Neuron (in vitro differentiated cells): ENCODE measurements around the gene CAMTA1.
"Not testable (repeated sequence)": the region's sequence is repeated elsewhere in the genome, so short reads cannot be mapped to it uniquely, and the experiment has no call there.

Experiments
- H2AFZ ChIP-seq: one replicate; pipeline ENCODE4 v1.6.1; 2013; ENCODE audit warnings: low read depth, mild to moderate bottlenecking, inconsistent platforms, low read length, moderate library complexity
- H3K27me3 ChIP-seq: one replicate; pipeline ENCODE4 v1.6.1; 2013; ENCODE audit warnings: low read length; ENCODE audit not compliant: insufficient read depth
- H3K36me3 ChIP-seq: one replicate; pipeline ENCODE4 v1.6.1; 2013; ENCODE audit warnings: low read length; ENCODE audit not compliant: insufficient read depth
- H3K4me1 ChIP-seq: one replicate; pipeline ENCODE4 v1.6.1; 2013; ENCODE audit warnings: low read length; ENCODE audit not compliant: insufficient read depth
- H3K4me3 ChIP-seq: 2 replicates; pipeline ENCODE4 v1.5.1; 2013; ENCODE audit warnings: mild to moderate bottlenecking, low read length, moderate library complexity
- H3K9me3 ChIP-seq: one replicate; pipeline ENCODE4 v1.6.1; 2013; ENCODE audit warnings: low read length

Gene CAMTA1

DNA sequence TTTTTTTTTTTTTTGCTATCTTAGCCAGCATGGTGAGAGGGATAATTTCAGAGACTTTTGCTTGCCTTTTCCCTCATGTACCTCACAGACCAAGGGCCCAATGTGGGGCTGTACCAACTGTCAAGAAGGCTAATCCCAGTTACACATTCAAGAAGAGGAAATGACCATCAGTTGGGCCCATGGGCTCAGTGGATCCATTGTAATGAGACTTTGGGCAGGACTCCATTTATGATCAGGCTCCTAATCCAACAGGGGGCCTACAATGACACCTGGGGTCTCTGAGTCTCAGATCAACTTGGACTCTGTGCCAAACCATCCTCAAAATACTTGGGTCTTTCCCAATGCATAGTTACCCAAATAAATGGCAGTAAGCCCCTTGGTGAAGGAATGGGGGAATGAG is 535.4 kb downstream of the CAMTA1 start:
- Histone ChIP-seq H3K9me3 (no peaks in the 10 kb centered on the region), H3K4me1 (no peaks in the 10 kb centered on the region), H3K36me3 (no peaks in the 10 kb centered on the region), H2AFZ (no peak overlapping the region), H3K27me3 (no peaks in the 10 kb centered on the region), H3K4me3 (no peak overlapping the region)

DNA sequence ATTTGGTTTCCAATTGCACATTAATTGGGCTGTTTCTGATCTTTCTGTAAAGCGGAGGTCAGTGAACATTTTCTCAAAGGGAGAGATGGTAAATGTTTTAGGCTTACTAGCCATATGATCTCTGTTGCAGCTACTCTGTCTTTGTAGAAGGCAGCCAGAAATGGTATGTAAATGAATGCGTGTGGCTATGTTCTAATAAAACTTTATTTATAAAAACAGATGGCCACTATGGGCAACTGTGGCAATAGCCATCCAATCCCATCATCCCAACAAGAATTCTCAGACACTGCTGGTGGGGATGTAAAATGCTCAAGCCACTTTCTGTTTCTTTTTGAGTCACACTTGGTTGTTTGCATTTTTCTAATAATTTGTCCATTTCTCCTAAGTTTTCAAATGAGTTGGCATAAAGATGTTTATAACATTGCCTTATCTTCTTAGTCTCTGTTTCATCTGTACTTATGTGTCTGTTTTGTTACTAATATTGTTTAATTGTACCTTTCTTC is 537.1 kb downstream of the CAMTA1 start:
- Histone ChIP-seq H3K27me3 (no peaks in the 10 kb centered on the region), H2AFZ (no peak overlapping the region), H3K36me3 (no peaks in the 10 kb centered on the region), H3K4me3 (no peak overlapping the region), H3K9me3 (no peaks in the 10 kb centered on the region), H3K4me1 (no peaks in the 10 kb centered on the region)

GRCh38 chr1:7322912-7323311 is 537.7 kb downstream of the CAMTA1 start:
- H2AFZ ChIP-seq, result no peak overlapping the region
- H3K4me3 ChIP-seq, result no peak overlapping the region
- no peaks in the 10 kb centered on the region for H3K9me3 ChIP-seq
- H3K27me3 ChIP-seq, result no peaks in the 10 kb centered on the region
- no peaks in the 10 kb centered on the region for H3K4me1 ChIP-seq
- no peaks in the 10 kb centered on the region for H3K36me3 ChIP-seq

DNA sequence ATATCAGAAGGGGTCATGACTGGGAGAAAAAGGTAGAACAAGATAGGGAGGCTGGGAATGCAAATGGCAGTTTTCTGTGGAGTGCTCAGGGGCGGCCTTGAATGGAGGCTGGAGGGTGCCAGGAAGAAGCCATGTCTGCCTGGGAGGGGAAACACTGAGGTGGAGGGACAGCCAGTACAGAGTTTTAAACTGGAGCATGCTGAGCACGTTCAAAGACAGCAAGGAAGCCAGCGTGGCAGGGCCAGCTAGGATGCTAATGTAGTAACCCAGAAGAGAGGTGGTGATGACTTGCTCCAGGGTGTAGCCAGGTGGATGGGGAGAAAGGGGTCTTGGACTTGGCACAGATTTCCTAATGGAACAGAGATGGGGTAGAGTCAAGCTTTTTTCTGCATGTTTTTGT is 540.0 kb downstream of the CAMTA1 start:
- Histone ChIP-seq H2AFZ (no peak overlapping the region), H3K9me3 (no peaks in the 10 kb centered on the region), H3K4me1 (no peaks in the 10 kb centered on the region), H3K36me3 (no peaks in the 10 kb centered on the region), H3K4me3 (no peak overlapping the region), H3K27me3 (no peaks in the 10 kb centered on the region)

DNA sequence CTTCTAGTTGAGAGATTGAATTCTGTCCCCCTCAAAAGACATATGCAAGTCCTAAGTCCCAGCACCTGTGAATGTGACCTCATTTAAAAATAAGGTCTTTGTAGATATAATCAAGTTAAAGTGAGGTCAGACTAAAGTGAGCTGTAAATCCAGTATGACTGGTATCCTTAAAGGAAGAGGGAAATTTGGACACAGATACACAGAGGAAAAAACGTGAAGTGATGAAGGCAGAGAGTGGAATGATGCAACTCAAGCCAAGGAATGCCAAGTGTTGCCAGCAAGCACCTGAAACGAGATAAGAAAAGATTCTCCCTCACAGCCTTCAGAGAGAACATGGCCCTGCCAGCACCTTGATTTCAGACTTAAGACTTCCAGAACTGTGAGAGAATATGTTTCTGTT is 541.1 kb downstream of the CAMTA1 start:
- Histone ChIP-seq H2AFZ (no peak overlapping the region), H3K9me3 (no peaks in the 10 kb centered on the region), H3K36me3 (no peaks in the 10 kb centered on the region), H3K27me3 (no peaks in the 10 kb centered on the region), H3K4me1 (no peaks in the 10 kb centered on the region), H3K4me3 (no peak overlapping the region)

GRCh38 chr1:7327849-7328248 is 542.6 kb downstream of the CAMTA1 start:
- H3K36me3 ChIP-seq, result no peaks in the 10 kb centered on the region
- H2AFZ ChIP-seq, result no peak overlapping the region
- H3K4me1 ChIP-seq, result no peaks in the 10 kb centered on the region
- H3K27me3 ChIP-seq, result no peaks in the 10 kb centered on the region
- H3K9me3 ChIP-seq, result no peaks in the 10 kb centered on the region
- no peak overlapping the region for H3K4me3 ChIP-seq

GRCh38 chr1:7329868-7330615 is 544.8 kb downstream of the CAMTA1 start:
- no peaks in the 10 kb centered on the region for H3K4me1 ChIP-seq
- H3K9me3 ChIP-seq, result no peaks in the 10 kb centered on the region
- H2AFZ ChIP-seq, result no peak overlapping the region
- no peak overlapping the region for H3K4me3 ChIP-seq
- H3K36me3 ChIP-seq, result no peaks in the 10 kb centered on the region
- H3K27me3 ChIP-seq, result peaks cover 3% of the 10 kb centered on the region

DNA sequence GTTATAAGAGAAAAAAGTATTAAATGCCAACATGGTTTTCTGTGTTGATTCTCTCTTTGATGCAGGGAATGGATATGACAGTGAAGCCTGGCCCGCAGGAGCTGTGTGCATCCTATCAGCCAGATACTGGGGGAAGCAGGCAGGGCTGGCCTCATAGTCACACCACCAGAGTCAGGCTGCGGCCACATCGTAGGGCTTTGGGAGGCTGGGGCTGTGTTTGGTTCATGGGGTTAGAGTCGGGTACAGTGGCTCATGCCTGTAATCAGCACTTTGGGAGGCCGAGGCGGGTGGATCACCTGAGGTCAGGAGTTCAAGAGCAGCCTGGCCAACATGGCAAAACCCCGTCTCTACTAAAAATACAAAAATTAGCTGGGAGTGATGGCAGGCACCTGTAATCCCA is 545.5 kb downstream of the CAMTA1 start:
- H3K36me3 ChIP-seq, H3K4me1 ChIP-seq, H3K27me3 ChIP-seq, H2AFZ ChIP-seq, H3K4me3 ChIP-seq, H3K9me3 ChIP-seq: not testable (repeated sequence)

GRCh38 chr1:7331926-7332535 is 546.8 kb downstream of the CAMTA1 start:
- Histone ChIP-seq H3K27me3 (peaks cover 3% of the 10 kb centered on the region), H3K36me3 (no peaks in the 10 kb centered on the region), H3K9me3 (no peaks in the 10 kb centered on the region), H3K4me1 (no peaks in the 10 kb centered on the region), H2AFZ (no peak overlapping the region), H3K4me3 (no peak overlapping the region)

GRCh38 chr1:7333094-7333493 is 547.8 kb downstream of the CAMTA1 start:
- Histone ChIP-seq H3K4me3 (no peak overlapping the region), H2AFZ (no peak overlapping the region), H3K4me1 (no peaks in the 10 kb centered on the region), H3K27me3 (peaks cover 3% of the 10 kb centered on the region), H3K36me3 (no peaks in the 10 kb centered on the region), H3K9me3 (no peaks in the 10 kb centered on the region)

GRCh38 chr1:7333620-7334019 is 548.4 kb downstream of the CAMTA1 start:
- H3K27me3 ChIP-seq, result peaks cover 3% of the 10 kb centered on the region
- H3K9me3 ChIP-seq, result no peaks in the 10 kb centered on the region
- H2AFZ ChIP-seq, result no peak overlapping the region
- H3K4me1 ChIP-seq, result no peaks in the 10 kb centered on the region
- no peak overlapping the region for H3K4me3 ChIP-seq
- H3K36me3 ChIP-seq, result no peaks in the 10 kb centered on the region

- Histone ChIP-seq H3K9me3 (no peaks in the 10 kb centered on the region), H3K27me3 (peaks cover 3% of the 10 kb centered on the region), H3K4me1 (no peaks in the 10 kb centered on the region), H3K4me3 (no peak overlapping the region), H3K36me3 (no peaks in the 10 kb centered on the region), H2AFZ (no peak overlapping the region)
Measured at GRCh38 chr1:7334475-7335035, 549.3 kb downstream of the CAMTA1 start.

GRCh38 chr1:7335224-7335879 is 550.1 kb downstream of the CAMTA1 start:
- no peak overlapping the region for H2AFZ ChIP-seq
- peaks cover 3% of the 10 kb centered on the region for H3K27me3 ChIP-seq
- H3K4me1 ChIP-seq, result no peaks in the 10 kb centered on the region
- no peak overlapping the region for H3K4me3 ChIP-seq
- no peaks in the 10 kb centered on the region for H3K36me3 ChIP-seq
- H3K9me3 ChIP-seq, result no peaks in the 10 kb centered on the region
